Activated B cell treated with CpG ODN at 0.5 μM for 24 hours (primary cell): Measurements from ENCODE around the gene TIMM10B. TPM values are rescaled to one million over a fixed set of nuclear protein-coding genes. Genes with fewer than 3 reads are reported as not detected.

Experiments
- ATAC-seq: fragments of 200-7000 bp; cut with Tn5 transposase; one replicate; pipeline ENCODE4 v1.10.0; 2021; ENCODE audit warnings: low read depth, mild to moderate bottlenecking, moderate library complexity
- CTCF ChIA-PET: fragments of 350-600 bp; sonication (Branson Sonifier 250); formaldehyde crosslinking; loops from one replicate; lab custom pipeline; 2021; ENCODE audit warnings: antibody characterized with exemption; lab: Charles Lee
- POLR2A ChIA-PET: fragments of 350-600 bp; sonication (Branson Sonifier 250); formaldehyde crosslinking; loops from one replicate; lab custom pipeline; 2021; ENCODE audit warnings: antibody characterized with exemption; lab: Charles Lee
- DNase-seq: peaks from one replicate; pipeline ENCODE4 v3.0.0; 2022
- H3K27ac Mint-ChIP-seq: one replicate; pipeline ENCODE4 v1.8.0; 2020; ENCODE audit warnings: mixed read lengths
- H3K27me3 Mint-ChIP-seq: one replicate; pipeline ENCODE4 v1.8.0; 2021; ENCODE audit warnings: mixed read lengths
- H3K36me3 Mint-ChIP-seq: one replicate; pipeline ENCODE4 v1.8.0; 2021; ENCODE audit warnings: low read depth, mixed read lengths
- H3K4me1 Mint-ChIP-seq: one replicate; pipeline ENCODE4 v1.8.0; 2021; ENCODE audit warnings: mixed read lengths
- H3K4me3 Mint-ChIP-seq: one replicate; pipeline ENCODE4 v1.8.0; 2020; ENCODE audit warnings: mild to moderate bottlenecking, mixed read lengths
- H3K9me3 Mint-ChIP-seq: one replicate; pipeline ENCODE4 v1.8.0; 2020; ENCODE audit warnings: mixed read lengths
- CTCF ChIP-seq: fragments of 200-600 bp; IDR thresholded peaks from one replicate; pipeline ENCODE4 v1.8.0; 2022; ENCODE audit warnings: antibody characterized with exemption, mild to moderate bottlenecking
- intact Hi-C: fragments of 100-400 bp; cut with micrococcal nuclease; formaldehyde crosslinking; loops from one replicate; pipeline ENCODE4 v1.15.1; 2024
- total RNA-seq: library from RNA; stranded (reverse); gene quantifications from 2 replicates; pipeline ENCODE4 v1.2.3, GENCODE V29; 2022

TIMM10B gene
- total RNA-seq, 1 donor from 2014 or later: 60.0 TPM

- Mint-ChIP-seq H3K36me3 (no peaks in the 10 kb centered on the region), H3K9me3 (no peaks in the 10 kb centered on the region), H3K4me1 (no peaks in the 10 kb centered on the region), H3K27ac (no peak overlapping the region), H3K27me3 (no peaks in the 10 kb centered on the region), H3K4me3 (no peak overlapping the region)
- POLR2A ChIA-PET: interaction anchor here (1.6 to 1.8 kb wide), 2 partner anchors 24 to 65 kb away, joined by 6 to 21 read pairs; partner anchors contain the start of gene APBB1
- intact Hi-C loops: loop anchor here (1.0 to 2.0 kb wide), 4 partner anchors 15 to 192 kb away; no protein-coding TSS in a partner anchor
- CTCF ChIA-PET: interaction anchor here (0.7 to 10.2 kb wide), 35 partner anchors 9 to 263 kb away, joined by 3 to 331 read pairs (median 4); partner anchors contain the start of genes APBB1, ARFIP2, SMPD1 and TIMM10B
- TF ChIP-seq CTCF: peak; percentile 28
- ATAC-seq: peak; percentile 90
- peak; percentile 28 for DNase-seq
Observed at GRCh38 chr11:6443269-6444003, 37.9 kb upstream of the TIMM10B start.

- Mint-ChIP-seq H3K4me3 (no peak overlapping the region), H3K27me3 (no peaks in the 10 kb centered on the region), H3K4me1 (no peaks in the 10 kb centered on the region), H3K27ac (no peak overlapping the region), H3K36me3 (no peaks in the 10 kb centered on the region), H3K9me3 (no peaks in the 10 kb centered on the region)
- intact Hi-C loops: no loop called here
- DNase-seq (no peak), ATAC-seq (no peak)
- ChIA-PET POLR2A (no interaction called here), CTCF (interaction anchor here (10.2 kb wide), 1 partner anchor 70 kb away, joined by 331 read pairs; no protein-coding TSS in a partner anchor)
- TF ChIP-seq CTCF: no peak
Observed at GRCh38 chr11:6448574-6448973, 32.7 kb upstream of the TIMM10B start.

GRCh38 chr11:6452219-6452618 is 29.1 kb upstream of the TIMM10B start:
- intact Hi-C loops: no loop called here
- H3K9me3 Mint-ChIP-seq: no peaks in the 10 kb centered on the region
- H3K27me3 Mint-ChIP-seq: no peaks in the 10 kb centered on the region
- H3K4me1 Mint-ChIP-seq: no peaks in the 10 kb centered on the region
- H3K4me3 Mint-ChIP-seq: no peak overlapping the region
- no peak for TF ChIP-seq CTCF
- ChIA-PET CTCF (interaction anchor here (2.0 to 2.3 kb wide), 2 partner anchors 9 to 74 kb away, joined by 8 to 12 read pairs; no protein-coding TSS in a partner anchor), POLR2A (interaction anchor here (0.6 kb wide), 1 partner anchor 62 kb away, joined by 3 read pairs; the partner anchor contains the start of gene SMPD1)
- no peak overlapping the region for H3K27ac Mint-ChIP-seq
- H3K36me3 Mint-ChIP-seq: peaks cover 21% of the 10 kb centered on the region
- DNase-seq (no peak), ATAC-seq (no peak)

- Mint-ChIP-seq H3K9me3 (no peaks in the 10 kb centered on the region), H3K36me3 (peaks cover 25% of the 10 kb centered on the region), H3K4me1 (no peaks in the 10 kb centered on the region), H3K4me3 (no peak overlapping the region), H3K27me3 (no peaks in the 10 kb centered on the region), H3K27ac (no peak overlapping the region)
- CTCF ChIA-PET: interaction anchor here (2.0 to 2.3 kb wide), 2 partner anchors 10 to 74 kb away, joined by 8 to 12 read pairs; no protein-coding TSS in a partner anchor
- no peak for TF ChIP-seq CTCF
- POLR2A ChIA-PET: no interaction called here
- intact Hi-C loops: no loop called here
- no peak for DNase-seq
- ATAC-seq: no peak
Observed at GRCh38 chr11:6453152-6453551, 28.1 kb upstream of the TIMM10B start.

- no peaks in the 10 kb centered on the region for H3K27me3 Mint-ChIP-seq
- TF ChIP-seq CTCF: no peak
- no peak for ATAC-seq
- H3K36me3 Mint-ChIP-seq: peaks cover 28% of the 10 kb centered on the region
- H3K4me3 Mint-ChIP-seq: no peak overlapping the region
- DNase-seq: no peak
- intact Hi-C loops: no loop called here
- H3K27ac Mint-ChIP-seq: no peak overlapping the region
- no peaks in the 10 kb centered on the region for H3K4me1 Mint-ChIP-seq
- no peaks in the 10 kb centered on the region for H3K9me3 Mint-ChIP-seq
- CTCF ChIA-PET: interaction anchor here (0.6 to 1.6 kb wide), 3 partner anchors 10 to 76 kb away, joined by 3 read pairs; no protein-coding TSS in a partner anchor
- POLR2A ChIA-PET: no interaction called here
Observed at GRCh38 chr11:6455070-6455469, 26.2 kb upstream of the TIMM10B start.
